Stimulated activated CD4-positive, alpha-beta T cell treated with anti-CD3 and anti-CD28 coated beads, Interleukin-1b, Interleukin-23, amount 100 ng/mL, for 48 hours (primary cell): Measurements from ENCODE around the gene DAAM1.

ENCODE experiments used
- DNase-seq: peaks from one replicate; pipeline ENCODE4 v3.0.0-alpha.2; 2020

Gene DAAM1

DNA sequence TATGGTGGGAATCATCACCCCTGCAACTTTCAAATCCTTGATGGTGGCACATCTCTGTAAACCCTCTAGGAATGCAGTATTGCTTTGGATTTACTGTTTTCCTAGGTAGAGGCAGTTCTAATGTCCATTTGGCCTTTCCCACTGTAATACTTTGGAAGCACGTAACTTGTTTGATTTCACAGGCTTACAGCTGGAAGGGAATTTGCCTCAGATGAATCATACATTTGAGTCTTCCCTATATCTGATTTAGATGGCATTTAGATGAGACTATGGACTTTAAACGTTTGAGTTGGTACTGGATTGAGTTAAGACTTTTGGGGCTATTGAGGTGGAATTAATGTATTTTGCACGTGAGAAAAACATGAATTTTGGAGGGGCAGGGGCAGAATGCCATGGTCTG lies 35.9 kb downstream of the DAAM1 start:
- DNase-seq: no peak

DNA sequence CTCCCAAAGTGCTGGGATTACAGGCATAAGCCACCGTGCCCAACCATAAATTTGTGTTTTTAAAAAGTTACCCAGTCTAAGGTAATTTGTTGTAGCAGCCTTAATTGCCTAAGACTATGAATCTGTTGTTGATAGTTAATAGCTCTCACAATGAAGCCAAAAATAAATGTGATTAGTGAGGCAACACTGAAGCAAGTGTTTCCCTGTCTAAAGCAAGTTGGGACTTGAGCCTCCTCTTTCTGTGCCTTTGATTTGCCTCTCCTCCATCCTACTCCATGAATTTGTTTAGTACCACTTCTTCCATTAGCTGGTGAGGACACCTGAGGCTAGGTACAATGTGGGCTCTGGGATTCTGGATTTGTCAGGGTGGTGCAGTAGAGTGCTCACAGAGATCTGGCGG lies 36.8 kb downstream of the DAAM1 start:
- no peak for DNase-seq

DNA sequence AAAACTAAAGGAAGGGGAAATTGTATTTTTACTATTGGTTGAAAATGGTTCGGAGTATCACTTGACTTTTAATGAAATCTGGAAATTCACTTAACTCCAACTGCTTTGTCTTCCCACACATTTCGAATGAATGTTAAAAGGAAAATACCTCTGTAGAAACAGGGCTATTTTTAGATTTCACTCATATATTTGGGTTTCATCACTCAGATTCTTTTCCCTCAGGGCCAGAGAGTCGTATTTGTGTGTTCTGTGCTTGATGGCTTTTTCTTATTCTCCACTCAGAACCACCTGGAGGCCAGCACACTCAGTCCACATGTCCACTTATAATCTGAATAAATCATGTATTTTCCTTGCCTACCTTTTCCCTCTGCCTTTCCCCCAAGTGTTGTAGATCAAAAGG lies 40.0 kb downstream of the DAAM1 start:
- DNase-seq: no peak

DNA sequence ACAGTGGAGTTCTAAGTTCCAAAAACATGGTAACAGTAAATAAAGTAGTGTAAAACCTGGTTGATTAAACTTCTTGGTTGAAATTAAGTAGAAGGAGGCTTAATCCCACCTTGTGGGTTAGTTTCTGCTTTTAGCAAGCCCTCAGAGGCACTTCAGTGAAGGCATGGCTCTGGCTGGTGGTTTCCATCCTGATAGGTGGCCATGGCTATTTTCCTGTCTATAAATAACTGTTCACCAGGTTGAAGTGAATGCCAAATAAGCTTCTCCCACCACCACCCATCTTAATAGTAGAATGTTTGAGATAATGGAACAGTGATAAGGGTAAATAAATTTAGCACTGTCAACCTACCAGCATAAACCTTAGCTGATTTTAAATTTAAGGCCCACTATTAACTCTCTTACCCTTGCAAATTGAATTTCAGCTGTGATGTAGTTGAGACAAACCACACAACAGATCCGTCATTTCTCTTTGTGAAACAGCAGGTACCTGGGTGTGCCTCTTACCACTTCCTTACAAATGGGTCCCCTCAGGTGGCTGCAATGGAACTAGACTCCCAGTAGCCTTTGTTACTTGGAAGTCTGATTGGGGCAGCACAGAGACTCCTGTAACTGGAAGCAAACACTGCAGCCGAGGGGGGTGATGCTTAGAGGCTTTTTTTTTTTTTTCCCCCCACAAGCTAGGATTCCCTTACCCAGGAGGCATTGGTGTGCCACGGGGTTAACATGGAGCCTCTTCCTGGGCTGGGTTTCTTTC lies 41.4 kb downstream of the DAAM1 start:
- DNase-seq: no peak

DNA sequence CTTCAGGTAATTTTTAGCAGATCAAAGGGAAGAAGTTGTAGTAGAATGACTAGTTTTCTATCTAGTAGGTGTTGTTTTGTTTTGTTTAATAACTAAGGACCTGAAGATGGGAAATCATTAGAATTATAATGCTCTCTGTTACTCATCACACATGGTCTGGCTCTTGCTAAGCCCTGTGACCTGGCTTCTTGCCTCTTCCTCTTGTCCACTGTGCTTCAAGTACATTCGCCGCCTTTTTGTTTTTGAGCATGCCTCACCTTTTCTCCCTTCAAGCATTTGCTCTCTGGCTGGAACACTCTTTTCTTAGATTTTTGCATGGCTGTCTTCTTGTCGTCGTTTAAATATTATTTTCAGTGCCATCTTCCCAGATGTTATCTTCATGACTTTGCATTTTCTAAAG lies 47.7 kb downstream of the DAAM1 start:
- no peak for DNase-seq

DNA sequence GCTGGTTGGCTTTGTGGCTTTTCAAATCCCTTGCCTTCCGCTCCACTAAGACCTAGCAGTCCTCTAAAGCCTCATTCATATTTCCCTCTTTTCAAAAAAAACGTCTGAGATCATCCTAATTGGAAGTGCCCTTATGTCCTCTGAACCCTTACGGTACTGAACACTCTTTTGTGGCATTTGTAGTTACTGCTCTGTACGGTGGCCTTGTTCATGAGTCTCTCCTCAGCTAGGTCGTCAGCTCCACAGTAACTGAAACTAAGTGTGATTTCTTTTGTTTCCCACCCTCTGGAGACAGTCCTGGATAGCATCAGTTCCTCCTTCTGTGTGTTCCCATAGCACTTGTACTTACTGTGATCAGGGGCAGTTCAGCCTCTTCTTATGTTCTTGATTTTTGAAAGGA lies 49.7 kb downstream of the DAAM1 start:
- DNase-seq: no peak

DNA sequence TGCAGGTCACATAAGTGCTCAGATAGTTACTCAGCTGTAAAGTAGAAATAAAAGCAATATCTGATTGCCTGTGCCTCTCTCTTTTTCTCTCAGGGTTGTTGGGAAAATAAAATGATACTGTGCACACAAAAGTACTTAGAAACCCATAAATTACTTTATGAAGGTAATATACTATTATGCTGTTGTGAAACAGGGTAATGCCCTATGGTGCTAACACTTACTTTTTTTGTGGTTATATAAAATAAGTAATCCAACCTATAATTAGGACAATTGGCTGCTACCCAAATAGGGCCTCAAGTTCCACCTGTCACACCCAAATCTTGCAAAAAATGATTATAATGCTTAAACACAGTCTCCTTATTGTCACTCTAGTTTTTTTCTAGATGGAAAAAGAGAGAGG lies 50.6 kb downstream of the DAAM1 start:
- no peak for DNase-seq

DNA sequence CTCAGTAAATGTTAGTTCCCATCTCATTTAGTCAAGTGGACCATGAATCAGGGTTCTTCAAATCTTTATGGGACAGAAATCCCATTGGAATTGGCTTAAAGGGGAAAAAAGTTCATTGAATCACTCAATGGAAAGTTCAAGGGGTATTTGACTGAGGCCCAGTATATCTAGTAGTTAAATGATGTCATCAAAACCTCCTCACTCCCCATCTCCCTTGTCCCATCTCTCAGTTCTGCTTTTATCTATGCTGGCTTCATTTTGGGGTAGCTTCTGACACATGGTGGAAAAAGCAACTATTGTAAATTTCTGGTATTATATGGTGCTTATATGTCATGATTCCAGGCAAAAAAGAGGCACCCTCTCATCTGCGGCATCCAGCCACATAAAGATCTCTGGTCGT lies 51.9 kb downstream of the DAAM1 start:
- no peak for DNase-seq

DNA sequence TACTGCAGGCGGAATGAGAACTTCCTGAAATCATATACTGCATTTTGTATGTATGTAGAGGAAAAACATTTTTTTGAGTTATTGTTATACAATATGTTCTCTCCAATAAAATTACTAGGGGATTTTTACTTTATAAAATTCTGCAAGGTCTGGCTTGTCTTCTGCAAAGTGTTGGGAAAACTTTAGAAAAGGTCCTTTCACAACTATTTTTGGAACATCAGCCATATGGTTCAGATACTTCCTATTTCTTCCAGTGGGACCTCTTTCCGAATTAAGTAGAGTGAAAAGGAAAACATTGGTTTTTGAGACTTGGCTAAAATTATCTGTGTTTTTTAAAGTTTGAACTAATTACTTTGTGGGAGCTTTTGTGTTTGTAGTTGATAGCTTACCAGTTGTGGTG lies 52.7 kb downstream of the DAAM1 start:
- DNase-seq: no peak

DNA sequence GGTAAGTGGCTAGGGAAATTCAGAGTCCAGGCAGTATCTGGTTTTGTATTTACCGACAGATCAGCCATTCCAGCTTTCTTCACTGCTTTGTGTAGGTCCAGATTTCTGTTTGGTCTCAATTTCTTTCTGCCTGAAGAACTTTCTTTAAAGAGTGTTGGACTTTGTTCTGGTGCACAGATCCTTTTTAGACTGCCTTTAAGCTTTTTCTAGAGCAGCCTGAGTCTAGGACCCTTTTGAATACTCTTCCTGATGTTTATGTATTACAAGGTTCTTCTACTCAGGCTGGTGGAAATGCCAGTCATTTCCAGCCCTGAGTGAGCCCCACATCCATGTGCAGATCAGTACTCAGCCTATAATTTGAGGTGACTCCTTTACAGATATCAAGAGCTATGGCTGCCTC lies 54.7 kb downstream of the DAAM1 start:
- no peak for DNase-seq

DNA sequence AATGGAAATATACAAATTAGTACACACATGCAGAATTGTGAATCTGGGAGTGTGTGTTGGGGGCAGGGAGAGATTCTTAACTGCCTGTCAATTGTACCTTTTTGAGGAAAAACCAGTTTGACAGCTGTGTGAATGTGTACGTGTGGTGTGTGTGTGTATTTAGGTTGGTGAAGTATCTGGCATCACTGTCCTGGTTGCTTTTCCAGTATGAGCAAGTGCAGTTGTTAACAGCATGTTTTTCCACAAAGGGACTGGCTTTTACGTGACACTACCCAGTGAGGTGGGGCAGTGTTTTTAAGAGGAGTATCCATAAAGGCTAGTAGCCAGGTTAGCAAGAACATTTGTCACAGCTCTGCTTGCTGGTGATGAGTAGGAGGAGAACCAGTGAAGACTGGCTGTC lies 56.1 kb downstream of the DAAM1 start:
- DNase-seq: no peak

DNA sequence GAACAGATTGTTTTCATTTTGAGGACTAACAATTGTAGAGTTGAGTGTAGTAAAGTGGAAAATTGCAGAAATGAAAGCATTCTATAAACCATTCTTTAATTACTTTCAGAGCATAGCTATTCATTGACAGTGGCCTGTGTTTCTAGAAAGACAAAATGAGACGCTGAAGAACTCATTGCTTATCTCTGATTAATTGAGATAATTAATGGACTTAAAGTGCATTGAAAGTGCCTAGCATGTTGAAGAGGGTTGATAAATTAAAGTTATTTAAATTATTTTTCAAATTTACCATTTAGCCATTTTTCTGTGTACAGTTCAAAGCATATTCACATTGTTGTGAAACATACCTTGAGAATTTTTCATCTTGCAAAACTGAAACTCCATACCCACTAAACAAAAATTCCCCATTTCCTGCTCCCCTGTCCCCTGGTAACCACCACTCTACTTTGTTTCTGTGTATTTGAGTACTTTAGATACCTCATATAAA lies 57.4 kb downstream of the DAAM1 start:
- no peak for DNase-seq

DNA sequence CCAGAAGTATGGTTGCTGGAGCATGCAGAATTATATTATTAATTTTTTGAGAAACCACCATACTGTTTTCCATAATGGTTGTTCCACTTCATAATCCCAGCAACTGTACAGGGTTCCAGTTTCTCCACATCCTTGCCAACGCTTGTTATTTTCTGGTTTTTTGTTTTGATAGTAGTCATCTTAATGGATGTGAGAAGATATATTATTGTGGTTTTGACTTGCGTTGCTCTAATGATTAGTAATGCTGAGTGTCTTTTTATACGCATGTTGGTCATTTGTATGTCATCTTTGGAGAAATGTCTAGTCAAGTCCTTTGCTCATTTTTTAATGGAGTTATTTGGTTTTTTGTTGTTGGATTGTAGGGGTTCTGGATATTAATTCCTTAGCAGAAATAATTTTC lies 58.1 kb downstream of the DAAM1 start:
- DNase-seq: no peak

DNA sequence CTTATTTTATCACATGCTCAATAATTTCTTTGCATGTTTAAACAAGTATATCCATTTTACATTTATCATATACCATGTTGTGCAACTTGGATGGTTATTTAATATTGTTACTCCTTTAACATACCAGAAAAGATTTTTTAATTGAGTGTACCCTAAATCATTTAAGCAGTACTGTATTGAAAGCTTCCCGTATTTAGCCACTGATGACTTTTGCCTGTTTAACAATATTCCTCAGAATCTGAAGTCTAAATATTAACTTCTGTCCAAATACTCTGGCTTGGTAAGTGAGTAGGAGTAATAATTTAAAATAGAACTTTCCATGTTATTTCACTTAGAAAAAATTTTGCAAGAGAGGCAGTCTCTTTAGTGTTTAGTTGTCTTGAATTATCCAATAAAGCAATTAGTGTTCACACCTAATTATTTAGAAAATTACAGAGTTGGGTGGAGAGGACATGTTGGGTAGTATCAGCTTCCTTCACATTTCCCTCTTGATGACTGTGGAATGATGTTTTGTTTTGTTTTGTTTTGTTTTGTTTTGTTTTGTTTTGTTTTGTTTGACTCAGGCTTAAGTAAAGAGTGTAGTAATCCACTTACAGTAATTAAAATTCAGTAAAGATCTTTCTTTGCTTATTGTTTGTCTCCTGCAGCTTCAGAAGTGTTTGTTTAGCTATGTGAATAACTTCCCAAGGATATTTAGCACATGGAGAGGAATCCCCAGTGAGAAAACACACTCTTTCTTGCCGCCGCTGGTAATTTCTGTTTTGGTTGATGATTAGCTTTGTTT lies 59.5 kb downstream of the DAAM1 start:
- DNase-seq: no peak

DNA sequence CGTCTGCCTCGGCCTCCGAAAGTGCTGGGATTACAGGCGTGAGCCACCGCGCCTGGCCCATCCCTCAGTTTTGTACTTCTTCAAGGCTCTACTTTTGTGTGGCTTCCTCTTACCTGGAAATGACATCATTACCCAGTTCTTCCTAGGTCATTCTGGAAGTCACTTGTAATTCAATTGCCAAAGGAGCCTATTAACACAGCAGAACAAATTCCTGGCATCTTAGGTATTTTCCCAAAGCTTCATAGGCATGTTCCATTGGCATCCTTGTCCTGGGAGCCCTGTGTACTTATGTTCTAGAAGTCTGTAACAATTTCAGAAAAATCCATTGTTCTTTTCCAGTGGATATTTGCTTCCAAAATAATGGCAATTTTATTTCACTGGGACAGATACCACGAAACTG lies 60.6 kb downstream of the DAAM1 start:
- DNase-seq: no peak

DNA sequence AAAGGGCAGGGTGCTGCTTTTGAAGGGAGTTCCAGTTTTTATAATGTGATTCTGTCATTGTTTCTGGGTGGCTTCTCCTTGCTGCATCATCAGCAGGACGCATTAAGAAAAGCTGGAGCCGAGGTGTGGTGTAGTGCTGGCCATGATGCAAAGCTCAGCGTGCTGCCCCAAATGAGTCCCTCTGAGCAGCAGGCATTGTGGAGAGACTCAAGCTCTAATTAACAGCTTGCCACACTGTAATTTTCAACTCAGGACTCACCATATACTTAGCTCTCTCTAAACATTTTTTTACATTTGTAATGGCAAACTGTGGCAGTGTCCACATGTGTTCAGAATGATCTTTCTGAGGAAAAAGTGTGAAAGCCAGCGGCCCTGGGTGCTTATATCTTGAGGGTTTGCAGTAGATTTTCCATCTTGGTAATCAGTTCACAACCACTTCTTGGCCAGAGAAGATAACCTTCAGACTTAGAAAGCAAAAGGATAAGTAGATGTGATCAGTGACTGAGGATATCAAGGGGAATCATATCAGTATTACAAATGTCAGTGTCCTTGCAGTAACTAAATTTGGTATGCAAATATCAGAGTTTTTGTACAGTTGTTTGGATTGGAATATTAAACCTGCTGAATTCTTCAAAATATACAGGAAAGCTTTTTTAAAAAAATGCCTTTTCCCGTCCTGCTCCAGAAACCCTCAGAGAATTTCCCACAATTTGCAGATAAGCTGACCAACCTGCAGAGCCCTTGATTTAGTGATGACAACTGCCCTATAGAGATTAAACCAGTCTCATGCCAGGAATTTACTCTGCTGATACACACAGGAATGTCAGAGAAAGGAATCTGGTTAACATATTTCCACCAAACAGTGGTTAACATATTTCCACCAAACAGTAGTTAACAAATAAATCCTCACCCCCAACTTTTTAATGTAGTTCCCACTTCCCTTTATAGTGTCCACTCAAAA lies 63.6 kb downstream of the DAAM1 start:
- DNase-seq: no peak

DNA sequence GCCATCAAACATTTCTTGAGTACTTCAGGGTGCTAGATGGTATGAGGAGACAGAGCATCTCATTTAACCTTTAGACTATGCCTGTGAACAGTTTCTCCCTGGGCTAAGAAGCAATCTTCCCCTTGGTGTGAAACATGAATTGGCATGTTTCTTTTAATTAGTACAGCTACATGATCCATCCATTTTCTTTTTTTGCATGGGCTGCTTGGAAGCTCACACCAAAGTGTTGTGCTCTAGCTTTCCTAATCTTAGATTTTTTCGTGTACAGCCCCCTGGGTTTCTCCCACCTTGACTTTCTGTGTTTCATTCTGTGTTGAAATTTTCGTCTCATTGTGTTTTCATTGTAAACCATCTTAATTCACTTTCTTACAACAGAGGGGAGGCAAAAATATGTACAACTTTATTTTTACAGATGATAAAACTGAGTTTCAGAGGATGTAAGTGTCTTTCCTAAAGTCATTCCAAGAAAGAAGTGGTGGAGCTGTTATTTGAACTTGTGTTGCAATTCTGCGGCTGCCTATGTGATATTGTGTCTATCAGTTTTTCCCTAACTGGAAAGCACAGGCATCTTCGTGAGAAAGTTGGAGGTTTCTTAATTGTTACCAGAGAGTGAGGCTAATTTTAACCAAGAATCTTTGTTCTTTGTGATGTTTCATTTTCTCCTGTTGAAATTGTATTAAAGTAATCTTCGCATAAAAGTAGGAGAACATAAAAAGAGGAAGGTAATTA lies 64.5 kb downstream of the DAAM1 start:
- no peak for DNase-seq

DNA sequence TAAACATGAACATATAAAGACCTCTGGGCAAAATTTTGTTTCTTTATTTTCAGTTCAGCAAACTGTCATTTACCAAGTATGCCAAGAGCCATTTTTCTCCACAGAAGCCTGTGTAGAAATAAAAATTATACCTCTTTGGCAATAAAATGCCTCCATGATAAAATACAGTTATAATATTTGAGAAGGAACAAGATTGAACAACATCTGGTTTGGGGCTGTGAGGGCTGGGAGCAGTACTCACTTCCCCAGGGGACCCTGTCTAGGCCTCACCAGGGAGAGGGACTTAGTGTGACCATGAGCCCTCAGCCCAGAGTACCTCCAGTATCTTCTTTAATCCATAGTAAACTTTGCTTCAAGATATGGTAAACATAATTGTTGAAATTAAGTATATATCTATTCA lies 65.1 kb downstream of the DAAM1 start:
- no peak for DNase-seq

DNA sequence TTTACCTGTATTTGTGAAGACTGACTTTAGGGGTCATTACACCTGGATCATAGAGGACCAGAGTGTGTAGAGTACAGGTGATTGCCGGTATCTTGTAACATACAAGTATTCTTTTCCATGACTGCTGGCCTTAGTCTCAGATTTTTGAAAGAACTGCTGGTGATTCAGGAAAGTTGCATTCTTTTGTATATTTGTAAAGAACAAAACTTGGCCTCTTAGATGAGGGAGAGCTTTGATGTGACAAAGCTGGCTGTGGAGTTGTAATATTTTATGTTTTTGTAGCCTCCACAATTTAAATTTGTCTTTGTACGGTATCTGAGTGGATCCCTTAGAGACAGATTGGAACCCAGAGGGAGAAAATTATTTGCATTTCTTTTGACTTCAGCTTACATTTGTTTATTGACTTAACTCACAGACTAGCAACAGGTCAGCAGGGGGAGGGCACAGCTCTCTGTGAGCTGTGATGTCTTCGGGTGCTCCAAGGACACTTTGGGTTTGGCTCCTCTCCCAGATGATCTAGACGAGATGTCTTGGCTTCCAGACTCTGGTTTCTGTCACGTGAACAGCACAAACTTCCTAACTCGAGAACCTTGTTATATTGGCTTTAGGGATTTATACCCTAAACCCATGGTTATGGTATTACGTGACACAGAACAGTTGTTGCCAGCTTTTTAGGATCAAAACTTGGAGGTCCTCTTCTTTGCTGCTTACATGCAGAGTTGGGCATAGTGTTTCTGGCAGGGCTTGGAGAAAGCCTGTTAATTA lies 65.9 kb downstream of the DAAM1 start:
- no peak for DNase-seq

DNA sequence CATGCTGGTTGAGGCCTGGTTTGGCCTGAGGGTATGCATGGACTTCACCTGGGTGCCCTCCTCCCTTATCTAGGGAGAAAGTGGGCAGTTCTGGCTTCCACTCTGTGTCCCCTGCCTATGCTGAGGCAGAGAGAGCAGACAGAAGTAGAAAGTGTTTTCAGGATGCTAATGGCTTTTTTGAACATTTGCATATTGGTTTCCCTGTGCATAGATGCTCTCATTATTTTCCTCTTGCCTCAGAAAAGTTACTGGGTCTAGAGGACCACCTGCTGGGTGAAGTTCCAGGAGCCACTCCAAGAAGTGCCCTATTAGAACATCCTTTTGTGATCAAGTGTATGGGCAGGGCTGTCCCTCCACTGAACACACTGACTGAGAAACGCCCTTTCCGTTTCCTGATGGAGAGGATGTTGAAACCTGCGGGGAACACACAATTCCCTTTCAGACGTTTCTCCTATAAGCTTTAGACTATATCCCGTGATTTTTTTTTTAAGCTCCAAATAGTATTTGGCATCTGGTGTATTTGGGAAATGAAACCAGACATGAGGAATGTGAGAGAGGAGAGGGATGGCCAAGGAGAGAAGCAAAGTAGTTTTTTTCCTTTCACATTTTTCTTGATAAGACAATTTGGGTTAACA lies 66.6 kb downstream of the DAAM1 start:
- DNase-seq: no peak

DNA sequence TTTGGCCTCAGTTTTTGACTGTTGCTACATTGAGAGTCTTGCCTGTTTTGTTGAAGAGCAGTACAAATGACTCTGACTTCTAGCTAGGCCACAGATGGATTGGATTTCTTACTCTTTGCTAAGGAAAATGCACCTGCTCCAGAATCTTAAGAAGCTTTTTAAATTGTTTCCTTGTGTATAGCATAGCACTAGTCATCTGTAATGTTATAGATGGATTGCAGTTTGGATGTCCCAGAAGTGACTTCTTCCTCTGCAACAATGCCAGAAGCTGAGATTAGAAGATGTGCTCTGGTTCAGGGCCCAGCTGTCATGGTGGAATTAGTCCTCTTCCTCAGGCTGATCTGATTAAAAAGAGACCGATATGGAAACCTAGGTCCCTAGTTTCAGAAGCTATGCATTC lies 67.9 kb downstream of the DAAM1 start:
- DNase-seq: no peak
